K562 (cell line): ENCODE results near the gene ENDOU. TPM values are rescaled to one million over a fixed set of nuclear protein-coding genes. Genes with fewer than 3 reads are reported as not detected.

Experiments
- CGGBP1 ChIP-seq: fragments of 250-450 bp; sonication (Bioruptor Pico); IDR thresholded peaks from 2 replicates; pipeline ENCODE4 v1.9.0; 2021; ENCODE audit warnings: mild to moderate bottlenecking
- CHD4 ChIP-seq: fragments of 200-600 bp; sonication (generic); IDR thresholded peaks from 3 replicates; pipeline ENCODE4 v1.6.1; 2012; ENCODE audit warnings: low read depth, mild to moderate bottlenecking, mixed read lengths, low read length, inconsistent platforms; ENCODE audit not compliant: insufficient read depth, insufficient replicate concordance, poor library complexity, severe bottlenecking
- CREB3 ChIP-seq: fragments of 450-650 bp; conservative IDR thresholded peaks from 2 replicates; pipeline ENCODE4 v1.6.1; 2016; ENCODE audit warnings: missing genetic modification characterization, low read depth, mild to moderate bottlenecking, missing compliant biosample characterization, moderate library complexity
- CREB5 ChIP-seq: fragments of 250-450 bp; sonication (Bioruptor Pico); IDR thresholded peaks from 2 replicates; pipeline ENCODE4 v1.5.0; 2020; ENCODE audit warnings: mild to moderate bottlenecking
- DIDO1 ChIP-seq: fragments of 450-650 bp; IDR thresholded peaks from 2 replicates; pipeline ENCODE4 v1.6.1; 2016; ENCODE audit warnings: low read depth, missing biosample characterization, missing genetic modification characterization
- KHSRP ChIP-seq: fragments of 450-650 bp; IDR thresholded peaks from 2 replicates; pipeline ENCODE4 v1.6.1; 2017
- NFE2L1 ChIP-seq: fragments of 450-650 bp; IDR thresholded peaks from 2 replicates; pipeline ENCODE4 v1.6.1; 2016; ENCODE audit warnings: missing genetic modification characterization, low read depth, mild to moderate bottlenecking, missing compliant biosample characterization, moderate library complexity, borderline replicate concordance
- NRF1 ChIP-seq, 2 experiments: fragments of 450-650 bp; IDR thresholded peaks in 1 of 2; conservative IDR thresholded peaks in 1 of 2; 2 replicates each; pipeline ENCODE4 v1.6.1; 2014; ENCODE audit warnings: mild to moderate bottlenecking in 2 of 2
- RERE ChIP-seq: sonication (generic); formaldehyde crosslinking; IDR thresholded peaks from 2 replicates; pipeline ENCODE4 v1.8.0; 2023; ENCODE audit warnings: missing genetic modification reagents, mild to moderate bottlenecking, borderline replicate concordance
- SRSF1 ChIP-seq: fragments of 200-400 bp; formaldehyde crosslinking; IDR thresholded peaks from 2 replicates; pipeline ENCODE4 v1.6.1; 2017; ENCODE audit warnings: mild to moderate bottlenecking, low read depth, low read length, moderate library complexity
- SRSF3 ChIP-seq: fragments of 200-400 bp; formaldehyde crosslinking; IDR thresholded peaks from 2 replicates; pipeline ENCODE4 v1.6.1; 2016; ENCODE audit warnings: mild to moderate bottlenecking, low read length, moderate library complexity; ENCODE audit not compliant: insufficient read depth
- STAT6 ChIP-seq: sonication (generic); formaldehyde crosslinking; IDR thresholded peaks from 2 replicates; pipeline ENCODE4 v1.8.1; 2023; ENCODE audit warnings: mild to moderate bottlenecking, missing genetic modification reagents
- TCF3 ChIP-seq: sonication (generic); formaldehyde crosslinking; IDR thresholded peaks from 2 replicates; pipeline ENCODE4 v1.4.0; 2020; ENCODE audit warnings: mild to moderate bottlenecking, missing genetic modification reagents
- ZNF146 ChIP-seq: IDR thresholded peaks from one replicate; pipeline ENCODE4 v1.6.1; 2018; ENCODE audit warnings: missing compliant biosample characterization; ENCODE audit not compliant: unreplicated experiment
- ZNF444 ChIP-seq: fragments of 250-450 bp; sonication (Bioruptor Pico); IDR thresholded peaks from 2 replicates; pipeline ENCODE4 v1.4.0; 2020; ENCODE audit warnings: mild to moderate bottlenecking, moderate library complexity
- ZNF785 ChIP-seq: fragments of 250-450 bp; sonication (Bioruptor Pico); IDR thresholded peaks from 2 replicates; pipeline ENCODE4 v1.4.0; 2020; ENCODE audit warnings: mild to moderate bottlenecking
- polyA plus RNA-seq, 8 experiments: library from polyadenylated mRNA; depleted of rRNA in 4 of 8; stranded (reverse) in 5 of 8; unstranded in 3 of 8; fragments of >200 nt; fragmentation: Nextera tagmentation in 2 of 8; fragmentation: Illumina TruSeq in 1 of 8; extraction: Ambion mirVana in 2 of 8; extraction: Trizol in 1 of 8; gene quantifications; 2 replicates each; pipeline versions ENCODE4 v1.2.1 to v1.2.3, GENCODE V29; 2011 to 2014; ENCODE audit warnings: inconsistent platforms in 1 of 8, missing spikeins in 1 of 8
- total RNA-seq, 7 experiments: library from RNA; depleted of rRNA in 6 of 7; stranded (reverse); fragments of >200 nt in 6 of 7; fragmentation: Illumina TruSeq in 2 of 7; extraction: Trizol in 2 of 7; gene quantifications; 2 replicates each; pipeline versions ENCODE4 v1.2.1 to v1.2.3, GENCODE V29; 2011 to 2021; ENCODE audit warnings: low replicate concordance in 1 of 7

The ENDOU gene
- total and polyA plus RNA-seq, 9 of the 15 experiments (the other 6 are each of a cell fraction or from before 2014, with no cell fraction given): 0.03 TPM; not detected in 8

- peak; percentile 80 for TF ChIP-seq CHD4
- no peak for TF ChIP-seq NFE2L1
- TF ChIP-seq STAT6 (CRISPR knock-in tag): no peak
- TF ChIP-seq RERE (CRISPR knock-in tag): no peak
- TF ChIP-seq ZNF444 (CRISPR knock-in tag): no peak
- no peak for TF ChIP-seq TCF3
- TF ChIP-seq ZNF785: no peak
- TF ChIP-seq DIDO1 (tag): no peak
- no peak for TF ChIP-seq ZNF146 (CRISPR knock-in tag)
- TF ChIP-seq KHSRP: no peak
- no peak for TF ChIP-seq SRSF3
- no peak for TF ChIP-seq CGGBP1 (CRISPR knock-in tag)
- no peak for TF ChIP-seq CREB5 (CRISPR knock-in tag)
- TF ChIP-seq SRSF1: no peak
- TF ChIP-seq CREB3: no peak
- no peak for TF ChIP-seq NRF1 (conservative IDR thresholded peaks at IDR 0.05 in 1 of 2, IDR thresholded peaks at IDR 0.05 in 1 of 2)
These were observed 48.7 kb upstream of the ENDOU start (continued) for GRCh38 chr12:47773858-47774580.
